H1 (cell line): ENCODE results near the gene IP6K1. TPM values are rescaled to one million over a fixed set of nuclear protein-coding genes. Genes with fewer than 3 reads are reported as not detected.

Experiments used
- CTCF ChIA-PET: fragments of 300-600 bp; sonication (Branson Sonifier 250); formaldehyde crosslinking; loops from one replicate; lab custom pipeline; 2021; ENCODE audit not compliant: partially characterized antibody; lab: Charles Lee
- POLR2A ChIA-PET: fragments of 300-600 bp; sonication (Branson Sonifier 250); formaldehyde crosslinking; loops from one replicate; lab custom pipeline; 2021; ENCODE audit warnings: inconsistent platforms; ENCODE audit not compliant: partially characterized antibody; lab: Charles Lee
- DNase-seq, 2 experiments: peaks; one replicate each; pipeline versions ENCODE4 v3.0.0 to v3.0.0-alpha.2; 2010 to 2022; ENCODE audit warnings: low spot score in 2 of 2, low read depth in 1 of 2, mixed read lengths in 1 of 2
- FAIRE-seq: peaks from 2 replicates; lab custom pipeline; 2011; peaks lifted over from hg19 to GRCh38; lab: Jason Lieb, UNC
- H2AFZ ChIP-seq: 2 replicates; pipeline ENCODE4 v1.8.1; 2012; ENCODE audit warnings: low read length, inconsistent platforms
- H2AK5ac ChIP-seq: 2 replicates; pipeline ENCODE4 v1.6.1; 2013; ENCODE audit warnings: low read depth, low read length
- H2BK120ac ChIP-seq: replicated peaks from 2 replicates; pipeline ENCODE3; 2013; ENCODE audit warnings: low read depth, low read length, inconsistent platforms
- H2BK12ac ChIP-seq: 2 replicates; pipeline ENCODE4 v1.6.1; 2013; ENCODE audit warnings: low read depth, low read length
- H2BK15ac ChIP-seq: 2 replicates; pipeline ENCODE4 v1.6.1; 2013; ENCODE audit warnings: low read length
- H2BK20ac ChIP-seq: 2 replicates; pipeline ENCODE4 v1.6.1; 2013; ENCODE audit warnings: low read length
- H2BK5ac ChIP-seq: 2 replicates; pipeline ENCODE4 v1.6.1; 2013; ENCODE audit warnings: low read depth, low read length
- H3K14ac ChIP-seq: 2 replicates; pipeline ENCODE4 v1.6.1; 2013; ENCODE audit warnings: inconsistent platforms; ENCODE audit not compliant: insufficient read length
- H3K18ac ChIP-seq: 2 replicates; pipeline ENCODE4 v1.6.1; 2013; ENCODE audit warnings: low read length; ENCODE audit errors: extremely low read depth
- H3K23ac ChIP-seq: 2 replicates; pipeline ENCODE4 v1.6.1; 2013; ENCODE audit warnings: inconsistent platforms; ENCODE audit not compliant: insufficient read length
- H3K23me2 ChIP-seq: 2 replicates; pipeline ENCODE4 v1.6.1; 2013; ENCODE audit warnings: low read depth, low read length
- H3K27ac ChIP-seq: 2 replicates; pipeline ENCODE4 v1.6.1; 2011; ENCODE audit warnings: low read depth, low read length, inconsistent platforms
- H3K27me3 ChIP-seq, 4 experiments: replicated peaks in 1 of 4; 1 replicate in 1 of 4; 2 replicates in 3 of 4; pipeline versions ENCODE4 v1.6.1 to v1.8.1; 2011 to 2013; ENCODE audit warnings: low read length in 3 of 4, mild to moderate bottlenecking in 3 of 4, inconsistent platforms in 2 of 4, mixed read lengths in 2 of 4, moderate library complexity in 1 of 4; ENCODE audit not compliant: control insufficient read depth in 3 of 4, insufficient read depth in 3 of 4; ENCODE audit errors: extremely low read depth in 1 of 4
- H3K36me3 ChIP-seq, 4 experiments: 2 replicates each; pipeline versions ENCODE4 v1.6.1 to v1.8.1; 2011 to 2013; ENCODE audit warnings: mild to moderate bottlenecking in 4 of 4, low read length in 3 of 4, moderate library complexity in 2 of 4, control low read depth in 1 of 4, inconsistent platforms in 1 of 4; ENCODE audit not compliant: insufficient read depth in 4 of 4, control insufficient read depth in 2 of 4
- H3K4ac ChIP-seq: replicated peaks from 2 replicates; pipeline ENCODE3; 2013; ENCODE audit warnings: low read length, low read depth, mixed read lengths, inconsistent platforms; ENCODE audit not compliant: insufficient read length
- H3K4me1 ChIP-seq, 4 experiments: replicated peaks in 1 of 4; 1 replicate in 1 of 4; 2 replicates in 3 of 4; pipeline versions ENCODE4 v1.6.1 to v1.8.1; 2011 to 2013; ENCODE audit warnings: low read length in 3 of 4, inconsistent platforms in 2 of 4, mixed read lengths in 1 of 4; ENCODE audit not compliant: insufficient read depth in 4 of 4, control insufficient read depth in 3 of 4
- H3K4me2 ChIP-seq, 2 experiments: 2 replicates each; pipeline versions ENCODE4 v1.6.1 to v1.8.1; 2011 to 2013; ENCODE audit warnings: low read depth in 2 of 2, low read length in 2 of 2, control low read depth in 1 of 2, inconsistent platforms in 1 of 2, mild to moderate bottlenecking in 1 of 2; ENCODE audit not compliant: insufficient read depth in 1 of 2
- H3K4me3 ChIP-seq, 4 experiments: fragments of 200-600, 300-600 bp in 1 of 4; sonication (generic), shearing (Covaris generic), sonication (Bioruptor Twin) in 1 of 4; 2 replicates each; pipeline versions ENCODE4 v1.5.1 to v1.8.1; 2011 to 2016; ENCODE audit warnings: low read length in 4 of 4, low read depth in 3 of 4, control low read depth in 2 of 4, inconsistent platforms in 2 of 4, mild to moderate bottlenecking in 2 of 4, mixed read lengths in 1 of 4, moderate library complexity in 1 of 4; ENCODE audit not compliant: insufficient read depth in 2 of 4; ENCODE audit errors: extremely low read depth in 1 of 4
- H3K56ac ChIP-seq: replicated peaks from 2 replicates; pipeline ENCODE3; 2013; ENCODE audit warnings: low read depth, mild to moderate bottlenecking, mixed read lengths, low read length, inconsistent platforms; ENCODE audit not compliant: insufficient read length
- H3K79me1 ChIP-seq: 2 replicates; pipeline ENCODE4 v1.6.1; 2013; ENCODE audit warnings: low read depth, low read length, control low read depth
- H3K79me2 ChIP-seq, 2 experiments: 2 replicates each; pipeline versions ENCODE4 v1.6.1 to v1.8.1; 2012 to 2013; ENCODE audit warnings: low read length in 2 of 2, mild to moderate bottlenecking in 2 of 2, inconsistent platforms in 1 of 2; ENCODE audit not compliant: insufficient read depth in 2 of 2, control insufficient read depth in 1 of 2
- H3K9ac ChIP-seq, 4 experiments: replicated peaks in 1 of 4; 1 replicate in 1 of 4; 2 replicates in 3 of 4; pipeline versions ENCODE4 v1.6.1 to v1.8.1; 2011 to 2013; ENCODE audit warnings: low read depth in 3 of 4, low read length in 3 of 4, control low read depth in 2 of 4, mild to moderate bottlenecking in 2 of 4, moderate library complexity in 2 of 4, inconsistent platforms in 1 of 4; ENCODE audit errors: extremely low read depth in 1 of 4
- H3K9me3 ChIP-seq, 2 experiments: 2 replicates each; pipeline versions ENCODE4 v1.6.1 to v1.8.1; 2012 to 2013; ENCODE audit warnings: mild to moderate bottlenecking in 2 of 2, moderate library complexity in 2 of 2, control low read depth in 1 of 2, inconsistent platforms in 1 of 2, low read depth in 1 of 2, low read length in 1 of 2, mixed read lengths in 1 of 2; ENCODE audit not compliant: insufficient read depth in 2 of 2
- H4K20me1 ChIP-seq, 2 experiments: replicated peaks in 1 of 2; 2 replicates each; pipeline versions ENCODE3 to v1.8.1; 2011 to 2013; ENCODE audit warnings: inconsistent platforms in 2 of 2, low read length in 2 of 2, mild to moderate bottlenecking in 1 of 2; ENCODE audit not compliant: insufficient read depth in 2 of 2, control insufficient read depth in 1 of 2
- H4K5ac ChIP-seq: 2 replicates; pipeline ENCODE4 v1.6.1; 2013; ENCODE audit warnings: low read length, low read depth, mixed read lengths, inconsistent platforms; ENCODE audit not compliant: insufficient read length
- H4K8ac ChIP-seq: 2 replicates; pipeline ENCODE4 v1.8.0; 2013; ENCODE audit warnings: mild to moderate bottlenecking, moderate library complexity, low read length, inconsistent platforms; ENCODE audit not compliant: insufficient read depth; ENCODE audit errors: extremely low read depth
- H4K91ac ChIP-seq: replicated peaks from 2 replicates; pipeline ENCODE3; 2013; ENCODE audit warnings: low read length, mixed read lengths, inconsistent platforms; ENCODE audit not compliant: insufficient read length
- BACH1 ChIP-seq: IDR thresholded peaks from 2 replicates; pipeline ENCODE4 v1.6.1; 2012; ENCODE audit warnings: low read length, improper control_type of control experiment
- EGR1 ChIP-seq: IDR thresholded peaks from 2 replicates; pipeline ENCODE4 v1.6.1; 2011; ENCODE audit warnings: low read depth, low read length, borderline replicate concordance
- GABPA ChIP-seq: IDR thresholded peaks from 2 replicates; pipeline ENCODE4 v1.6.1; 2011; ENCODE audit warnings: mild to moderate bottlenecking, low read length, moderate library complexity, borderline replicate concordance; ENCODE audit not compliant: insufficient read depth
- SP1 ChIP-seq: IDR thresholded peaks from 2 replicates; pipeline ENCODE4 v1.6.1; 2011; ENCODE audit warnings: low read depth, low read length
- WGBS, 2 experiments: shearing (Covaris generic) in 1 of 2; methylation state at CpG; one replicate each; pipeline versions ENCODE4 v1.1.6 to v1.1.7; 2013 to 2015; ENCODE audit warnings: low lambda C conversion rate in 2 of 2, mixed read lengths in 2 of 2, inconsistent platforms in 1 of 2, low coverage in 1 of 2, missing lambda C conversion rate in 1 of 2; ENCODE audit not compliant: insufficient replicate concordance in 2 of 2, insufficient coverage in 1 of 2, insufficient read length in 1 of 2; ENCODE audit errors: extremely low coverage in 1 of 2, missing lambda C conversion rate in 1 of 2; 5-methylcytosine and 5-hydroxymethylcytosine counted together
- polyA plus RNA-seq, 7 experiments: library from polyadenylated mRNA; depleted of rRNA in 3 of 7; stranded (reverse) in 5 of 7; unstranded in 2 of 7; fragments of >200 nt in 5 of 7; fragments of 200-250 nt in 2 of 7; gene quantifications; 1 replicate in 5 of 7; 2 replicates in 1 of 7; 4 replicates in 1 of 7; pipeline versions ENCODE4 v1.2.1 to v1.2.3, GENCODE V29; 2011 to 2013; ENCODE audit warnings: missing spikeins in 2 of 7, mixed read lengths in 2 of 7
- total RNA-seq: library from RNA; stranded (reverse); fragmentation: NEBNext Ultra II Directional; extraction: Animal tissue kit (Norgen Biotek cat#: 25700); gene quantifications from 2 replicates; pipeline ENCODE4 v1.2.1, GENCODE V29; 2021

The IP6K1 gene
- total and polyA plus RNA-seq, 2 of the 8 experiments (the other 6 are each of a cell fraction or from before 2014, with no cell fraction given), result 31.5 to 35.2 TPM

DNA sequence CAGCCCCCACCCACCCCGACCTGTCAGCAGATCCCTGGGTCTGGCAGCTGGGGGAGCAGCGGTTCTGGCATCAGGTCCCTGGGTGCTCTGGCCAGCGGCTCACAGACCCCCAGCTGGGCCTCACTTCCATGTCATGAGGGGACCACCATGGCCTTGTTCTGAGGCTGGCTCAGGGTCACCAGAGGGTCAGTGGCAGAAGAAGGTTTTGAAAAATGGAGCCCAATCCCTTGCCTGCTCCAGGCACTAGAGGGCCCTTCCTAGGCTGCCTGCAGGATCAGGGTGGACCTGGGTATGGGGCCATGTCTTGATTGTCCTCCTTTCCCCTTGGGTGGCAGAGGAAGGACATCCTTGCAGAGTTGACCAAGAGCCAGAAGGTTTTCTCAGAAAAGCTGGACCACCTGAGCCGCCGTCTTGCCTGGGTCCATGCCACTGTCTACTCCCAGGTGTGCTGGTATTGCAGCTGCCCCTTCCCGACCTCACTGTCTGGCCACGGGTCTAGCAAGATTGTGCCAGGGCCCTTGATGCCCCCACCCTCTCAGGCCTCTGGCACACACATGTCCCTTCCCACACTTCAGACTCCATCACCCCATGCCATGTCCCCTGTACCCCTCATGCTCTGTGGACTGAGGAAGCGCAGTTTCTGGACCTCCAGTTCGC is 79.8 kb downstream of the IP6K1 start:
- TF ChIP-seq EGR1 (no peak), SP1 (no peak), GABPA (no peak), BACH1 (no peak)
- H2BK120ac ChIP-seq, result no peak overlapping the region
- H3K79me2 ChIP-seq, result no peaks in the 10 kb centered on the region
- DNase-seq (no peak), FAIRE-seq (no peak)
- H4K91ac ChIP-seq, result no peak overlapping the region
- no peak overlapping the region for H4K5ac ChIP-seq
- peaks cover 0 to 12% of the 10 kb centered on the region in 2 experiments for H4K20me1 ChIP-seq
- H3K9ac ChIP-seq, result no peak overlapping the region
- H2BK12ac ChIP-seq, result no peak overlapping the region
- no peak overlapping the region for H3K4me3 ChIP-seq
- H4K8ac ChIP-seq, result no peak overlapping the region
- H3K18ac ChIP-seq, result no peak overlapping the region
- H3K14ac ChIP-seq, result no peak overlapping the region
- no peak overlapping the region for H2BK5ac ChIP-seq
- H3K9me3 ChIP-seq, result no peaks in the 10 kb centered on the region
- H2AK5ac ChIP-seq, result no peak overlapping the region
- no peak overlapping the region for H2BK20ac ChIP-seq
- no peak overlapping the region for H3K4ac ChIP-seq
- no peak overlapping the region for H3K27ac ChIP-seq
- H3K23ac ChIP-seq, result no peak overlapping the region
- CTCF ChIA-PET, result interaction anchor here (0.6 to 9.7 kb wide), 3 partner anchors 12 to 119 kb away, joined by 3 to 127 read pairs (median 3); partner anchors contain the start of gene AMIGO3
- POLR2A ChIA-PET, result interaction anchor here (0.6 kb wide), 1 partner anchor 12 kb away, joined by 3 read pairs; no protein-coding TSS in a partner anchor
- H3K56ac ChIP-seq, result no peak overlapping the region
- H3K27me3 ChIP-seq, result no peaks in the 10 kb centered on the region
- no peak overlapping the region for H3K4me2 ChIP-seq
- peaks cover 4 to 5% (median 5%) of the 10 kb centered on the region in 4 experiments; a peak in 5 of 8 replicates for H3K36me3 ChIP-seq
- no peak overlapping the region for H2BK15ac ChIP-seq
- WGBS, 2 experiments, result 91% methylated on average over 9 of the region's 9 CpGs; no CpG with 5 or more reads in 1 of the 2 experiments
- no peak overlapping the region for H2AFZ ChIP-seq
- no peaks in the 10 kb centered on the region for H3K23me2 ChIP-seq
- peaks cover 0 to 3% (median 1%) of the 10 kb centered on the region in 4 experiments; a peak in 4 of 7 replicates for H3K4me1 ChIP-seq
- H3K79me1 ChIP-seq, result no peaks in the 10 kb centered on the region
